GM23248 (cell line): ENCODE data around the gene RAB28. TPM values are rescaled to one million over a fixed set of nuclear protein-coding genes. Genes with fewer than 3 reads are reported as not detected.

Experiments used
- DNase-seq: peaks from one replicate; pipeline ENCODE4 v3.0.0-alpha.2; 2015
- H2AFZ ChIP-seq: fragments of 200-600 bp; sonication (generic); 2 replicates; pipeline ENCODE4 v1.6.1; 2016; ENCODE audit warnings: antibody characterized with exemption
- H3F3A ChIP-seq: fragments of 200-600 bp; sonication (generic); 2 replicates; pipeline ENCODE4 v1.6.1; 2016; ENCODE audit warnings: mild to moderate bottlenecking, antibody characterized with exemption, mixed run types; ENCODE audit not compliant: insufficient read depth
- H3K27ac ChIP-seq: fragments of 200-600 bp; sonication (generic); 2 replicates; pipeline ENCODE4 v1.5.1; 2016; ENCODE audit warnings: mild to moderate bottlenecking
- H3K27me3 ChIP-seq: fragments of 200-600 bp; sonication (generic); replicated peaks from 2 replicates; pipeline ENCODE4 v1.6.1; 2016; ENCODE audit warnings: mild to moderate bottlenecking; ENCODE audit not compliant: insufficient read depth
- H3K36me3 ChIP-seq: fragments of 200-600 bp; sonication (generic); 2 replicates; pipeline ENCODE4 v1.6.1; 2016; ENCODE audit warnings: low read depth, mild to moderate bottlenecking
- H3K4me1 ChIP-seq: fragments of 200-600 bp; sonication (generic); 2 replicates; pipeline ENCODE4 v1.6.1; 2016; ENCODE audit warnings: mild to moderate bottlenecking; ENCODE audit not compliant: insufficient read depth
- H3K4me2 ChIP-seq: fragments of 200-600 bp; sonication (generic); one replicate; pipeline ENCODE4 v1.6.1; 2016; ENCODE audit warnings: mild to moderate bottlenecking; ENCODE audit not compliant: unreplicated experiment
- H3K4me3 ChIP-seq: fragments of 200-600 bp; sonication (generic); 2 replicates; pipeline ENCODE4 v1.5.1; 2016; ENCODE audit warnings: mild to moderate bottlenecking
- H3K79me2 ChIP-seq: fragments of 200-600 bp; sonication (generic); 2 replicates; pipeline ENCODE4 v1.6.1; 2016; ENCODE audit warnings: mild to moderate bottlenecking; ENCODE audit not compliant: insufficient read depth
- H3K9ac ChIP-seq: fragments of 200-600 bp; sonication (generic); 2 replicates; pipeline ENCODE4 v1.6.1; 2016; ENCODE audit warnings: mild to moderate bottlenecking
- H3K9me2 ChIP-seq: fragments of 200-600 bp; sonication (generic); 2 replicates; pipeline ENCODE4 v1.6.1; 2016; ENCODE audit warnings: mixed run types, mild to moderate bottlenecking, moderate library complexity; ENCODE audit not compliant: insufficient read depth
- H3K9me3 ChIP-seq: fragments of 200-600 bp; sonication (generic); one replicate; pipeline ENCODE4 v1.6.1; 2017; ENCODE audit warnings: low read depth
- H4K20me1 ChIP-seq: fragments of 200-600 bp; sonication (generic); 2 replicates; pipeline ENCODE4 v1.6.0; 2016; ENCODE audit not compliant: insufficient read depth
- EZH2 ChIP-seq: fragments of 200-600 bp; sonication (generic); IDR thresholded peaks from 2 replicates; pipeline ENCODE4 v1.6.1; 2018; ENCODE audit warnings: antibody characterized with exemption, mild to moderate bottlenecking; ENCODE audit not compliant: insufficient read depth, poor library complexity, severe bottlenecking
- EZH2phosphoT487 ChIP-seq: fragments of 200-600 bp; sonication (generic); IDR thresholded peaks from 2 replicates; pipeline ENCODE4 v1.6.1; 2018; ENCODE audit warnings: antibody characterized with exemption, moderate library complexity, mild to moderate bottlenecking, low read depth; ENCODE audit not compliant: insufficient read depth
- WGBS, 2 experiments: methylation state at CpG; one replicate each; pipeline ENCODE4 v1.1.6; 2015 to 2017; ENCODE audit warnings: low lambda C conversion rate in 2 of 2, low coverage in 1 of 2; ENCODE audit errors: missing lambda C conversion rate in 2 of 2; 5-methylcytosine and 5-hydroxymethylcytosine counted together
- in situ Hi-C: fragments of 300-500 bp; cut with MboI; formaldehyde crosslinking; loops from 2 replicates; pipeline ENCODE4 v1.15.0; 2020
- polyA plus RNA-seq: library from polyadenylated mRNA; unstranded; fragments of >200 nt; fragmentation: Nextera tagmentation; extraction: Ambion mirVana; gene quantifications from 2 replicates; pipeline ENCODE4 v1.2.1, GENCODE V29; 2016
- total RNA-seq: library from RNA; depleted of rRNA; stranded (reverse); fragments of >200 nt; shearing (Covaris generic); gene quantifications from 2 replicates; pipeline ENCODE4 v1.2.3, GENCODE V29; 2014

Gene RAB28
- total and polyA plus RNA-seq, 2 experiments from 2014 or later = 18.9 to 26.5 TPM

GRCh38 chr4:13528821-13529127, 44.6 kb upstream of the RAB28 start:
- DNase-seq = no peak
- Histone ChIP-seq H3K27me3 (peaks cover 97% of the 10 kb centered on the region), H3K9me3 (no peaks in the 10 kb centered on the region), H3F3A (no peaks in the 10 kb centered on the region), H2AFZ (no peak overlapping the region), H3K4me2 (no peak overlapping the region), H3K4me3 (no peak overlapping the region), H3K9ac (no peak overlapping the region), H4K20me1 (no peaks in the 10 kb centered on the region), H3K4me1 (no peaks in the 10 kb centered on the region), H3K9me2 (no peaks in the 10 kb centered on the region), H3K36me3 (no peaks in the 10 kb centered on the region), H3K27ac (no peak overlapping the region), H3K79me2 (no peaks in the 10 kb centered on the region)
- WGBS, 2 experiments = 0 to 3% methylated on average over 5 of the region's 5 CpGs
- TF ChIP-seq EZH2 (peak; percentile 61), EZH2phosphoT487 (no peak)
- in situ Hi-C loops = no loop called here

- peaks cover 97% of the 10 kb centered on the region for H3K27me3 ChIP-seq
- no peak overlapping the region for H2AFZ ChIP-seq
- H3K79me2 ChIP-seq = no peaks in the 10 kb centered on the region
- TF ChIP-seq EZH2 (peak; percentile 36), EZH2phosphoT487 (no peak)
- H3K4me1 ChIP-seq = no peaks in the 10 kb centered on the region
- no peak overlapping the region for H3K4me3 ChIP-seq
- no peaks in the 10 kb centered on the region for H3K36me3 ChIP-seq
- H3K9ac ChIP-seq = no peak overlapping the region
- in situ Hi-C loops = no loop called here
- no peak overlapping the region for H3K4me2 ChIP-seq
- no peaks in the 10 kb centered on the region for H4K20me1 ChIP-seq
- 10 to 12% methylated on average over 33 to 35 of the region's 35 CpGs for WGBS, 2 experiments
- no peaks in the 10 kb centered on the region for H3K9me3 ChIP-seq
- DNase-seq = no peak
- no peaks in the 10 kb centered on the region for H3K9me2 ChIP-seq
- H3F3A ChIP-seq = no peaks in the 10 kb centered on the region
- no peak overlapping the region for H3K27ac ChIP-seq
Observed at GRCh38 chr4:13527981-13528820, 44.1 kb upstream of the RAB28 start.

- Histone ChIP-seq H3K4me3 (no peak overlapping the region), H3K4me1 (no peaks in the 10 kb centered on the region), H3K27me3 (peaks cover 97% of the 10 kb centered on the region), H3K9me3 (no peaks in the 10 kb centered on the region), H3K36me3 (no peaks in the 10 kb centered on the region), H3F3A (no peaks in the 10 kb centered on the region), H3K79me2 (no peaks in the 10 kb centered on the region), H3K4me2 (no peak overlapping the region), H3K9me2 (no peaks in the 10 kb centered on the region), H3K9ac (no peak overlapping the region), H4K20me1 (no peaks in the 10 kb centered on the region), H3K27ac (no peak overlapping the region), H2AFZ (no peak overlapping the region)
- in situ Hi-C loops = no loop called here
- DNase-seq = no peak
- WGBS, 2 experiments = 8% methylated on average over 40 to 43 of the region's 46 CpGs
- TF ChIP-seq EZH2phosphoT487 = no peak
- peak; percentile 10 for TF ChIP-seq EZH2
Observed at GRCh38 chr4:13527192-13527980, 43.2 kb upstream of the RAB28 start.

DNA sequence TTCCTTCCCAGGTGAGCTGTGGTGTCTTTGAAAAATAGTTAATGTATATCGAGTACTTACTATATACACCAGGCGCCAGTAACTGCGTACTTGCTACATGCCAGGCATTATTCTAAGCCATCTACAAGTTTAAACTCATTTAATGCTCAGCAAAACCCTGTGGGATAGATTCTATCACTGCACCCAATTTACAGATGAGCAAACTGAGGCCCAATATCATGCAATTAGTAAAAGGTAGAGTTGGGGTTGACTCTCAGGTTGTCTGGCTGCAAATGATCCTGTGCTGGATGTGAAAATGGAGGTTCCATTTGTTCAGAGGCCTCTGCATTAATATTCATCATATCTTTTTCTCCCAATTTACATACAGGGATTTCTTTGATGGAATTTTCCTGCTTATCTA, 42.5 kb upstream of the RAB28 start:
- no peak for DNase-seq
- Histone ChIP-seq H3K9me3 (no peaks in the 10 kb centered on the region), H3K9ac (no peak overlapping the region), H3K27ac (no peak overlapping the region), H3K4me3 (no peak overlapping the region), H3K79me2 (no peaks in the 10 kb centered on the region), H2AFZ (no peak overlapping the region), H3K4me1 (no peaks in the 10 kb centered on the region), H4K20me1 (no peaks in the 10 kb centered on the region), H3F3A (no peaks in the 10 kb centered on the region), H3K27me3 (peaks cover 97% of the 10 kb centered on the region), H3K4me2 (no peak overlapping the region), H3K36me3 (no peaks in the 10 kb centered on the region), H3K9me2 (no peaks in the 10 kb centered on the region)
- in situ Hi-C loops = no loop called here
- TF ChIP-seq EZH2phosphoT487 = no peak; the same call in 1 of the 2 replicates
- TF ChIP-seq EZH2 = peak; percentile 7
- WGBS, 2 experiments = 75 to 80% methylated on average over 3 of the region's 3 CpGs
